H9 (cell line): Measurements from ENCODE around the gene TAF3. TPM values are rescaled to one million over a fixed set of nuclear protein-coding genes. Genes with fewer than 3 reads are reported as not detected.

ENCODE experiments used
- DNase-seq: peaks from one replicate; pipeline ENCODE4 v3.0.0-alpha.2; 2017
- H2AFZ ChIP-seq: one replicate; pipeline ENCODE4 v1.6.1; 2013; ENCODE audit warnings: mild to moderate bottlenecking, low read length, control low read depth, moderate library complexity
- H2AK5ac ChIP-seq: 2 replicates; pipeline ENCODE4 v1.6.1; 2013; ENCODE audit warnings: low read length, control low read depth, mixed read lengths; ENCODE audit not compliant: insufficient read length
- H2BK120ac ChIP-seq: one replicate; pipeline ENCODE4 v1.6.1; 2013; ENCODE audit warnings: low read depth, mild to moderate bottlenecking, low read length, control low read depth, inconsistent platforms; ENCODE audit not compliant: poor library complexity, severe bottlenecking
- H2BK12ac ChIP-seq: 2 replicates; pipeline ENCODE4 v1.6.1; 2013; ENCODE audit warnings: low read length, control low read depth, mixed read lengths, low read depth; ENCODE audit not compliant: insufficient read length
- H2BK15ac ChIP-seq: 2 replicates; pipeline ENCODE4 v1.6.1; 2013; ENCODE audit warnings: low read depth, low read length, control low read depth
- H2BK20ac ChIP-seq: one replicate; pipeline ENCODE4 v1.6.1; 2013; ENCODE audit warnings: low read depth, mild to moderate bottlenecking, low read length, control low read depth, inconsistent platforms; ENCODE audit not compliant: poor library complexity, severe bottlenecking
- H2BK5ac ChIP-seq: 2 replicates; pipeline ENCODE4 v1.6.1; 2013; ENCODE audit warnings: low read length, control low read depth, mixed read lengths; ENCODE audit not compliant: insufficient read length
- H3K14ac ChIP-seq: 2 replicates; pipeline ENCODE4 v1.6.1; 2013; ENCODE audit warnings: low read length, control low read depth; ENCODE audit not compliant: insufficient read depth
- H3K18ac ChIP-seq: 2 replicates; pipeline ENCODE4 v1.6.1; 2013; ENCODE audit warnings: low read depth, mild to moderate bottlenecking, mixed read lengths, low read length, control low read depth; ENCODE audit not compliant: insufficient read length
- H3K23ac ChIP-seq: 2 replicates; pipeline ENCODE4 v1.6.1; 2013; ENCODE audit warnings: low read length, control low read depth, mixed read lengths, low read depth; ENCODE audit not compliant: insufficient read length
- H3K23me2 ChIP-seq: 2 replicates; pipeline ENCODE4 v1.6.1; 2013; ENCODE audit warnings: low read depth, mild to moderate bottlenecking, mixed read lengths, low read length, control low read depth; ENCODE audit not compliant: insufficient read length, poor library complexity, severe bottlenecking
- H3K27ac ChIP-seq: 2 replicates; pipeline ENCODE4 v1.5.1; 2013; ENCODE audit warnings: low read length, control low read depth, mixed read lengths, low read depth; ENCODE audit not compliant: insufficient read length
- H3K27me3 ChIP-seq: 2 replicates; pipeline ENCODE4 v1.6.1; 2013; ENCODE audit warnings: low read length, control low read depth, inconsistent platforms; ENCODE audit not compliant: insufficient read depth
- H3K4ac ChIP-seq: 2 replicates; pipeline ENCODE4 v1.6.1; 2013; ENCODE audit warnings: low read depth, mild to moderate bottlenecking, control low read depth, inconsistent platforms, low read length, moderate library complexity
- H3K4me1 ChIP-seq: 2 replicates; pipeline ENCODE4 v1.6.1; 2013; ENCODE audit warnings: low read length, control low read depth, inconsistent platforms; ENCODE audit not compliant: insufficient read depth
- H3K4me2 ChIP-seq: 2 replicates; pipeline ENCODE4 v1.6.1; 2013; ENCODE audit warnings: low read length, control low read depth, mixed read lengths; ENCODE audit not compliant: insufficient read length, insufficient read depth
- H3K56ac ChIP-seq: 2 replicates; pipeline ENCODE4 v1.6.1; 2013; ENCODE audit warnings: low read depth, mild to moderate bottlenecking, mixed read lengths, low read length, control low read depth; ENCODE audit not compliant: insufficient read length
- H3K79me1 ChIP-seq: 2 replicates; pipeline ENCODE4 v1.6.1; 2013; ENCODE audit warnings: low read depth, mild to moderate bottlenecking, moderate library complexity, low read length, control low read depth, inconsistent platforms; ENCODE audit not compliant: insufficient read depth, poor library complexity, severe bottlenecking
- H3K79me2 ChIP-seq: 2 replicates; pipeline ENCODE4 v1.6.1; 2013; ENCODE audit warnings: low read length, control low read depth, inconsistent platforms; ENCODE audit not compliant: insufficient read depth
- H3K9ac ChIP-seq: 2 replicates; pipeline ENCODE4 v1.6.1; 2013; ENCODE audit warnings: low read length, control low read depth, mixed read lengths; ENCODE audit not compliant: insufficient read length; ENCODE audit errors: extremely low read depth
- H3K9me3 ChIP-seq: one replicate; pipeline ENCODE4 v1.6.1; 2013; ENCODE audit warnings: low read depth, low read length, inconsistent platforms; ENCODE audit not compliant: control insufficient read depth
- H3T11ph ChIP-seq: one replicate; pipeline ENCODE4 v1.6.1; 2013; ENCODE audit warnings: mild to moderate bottlenecking, low read length, control low read depth, inconsistent platforms
- H4K20me1 ChIP-seq: one replicate; pipeline ENCODE4 v1.6.1; 2013; ENCODE audit not compliant: control insufficient read depth, insufficient read length, insufficient read depth
- H4K5ac ChIP-seq: 2 replicates; pipeline ENCODE4 v1.6.1; 2013; ENCODE audit warnings: low read depth, mild to moderate bottlenecking, mixed read lengths, low read length, control low read depth; ENCODE audit not compliant: insufficient read length
- H4K8ac ChIP-seq: replicated peaks from 2 replicates; pipeline ENCODE4 v1.6.1; 2013; ENCODE audit warnings: low read length, control low read depth, mixed read lengths, low read depth; ENCODE audit not compliant: insufficient read length
- H4K91ac ChIP-seq: 2 replicates; pipeline ENCODE4 v1.6.1; 2013; ENCODE audit warnings: low read depth, mild to moderate bottlenecking, moderate library complexity, mixed read lengths, low read length, control low read depth; ENCODE audit not compliant: insufficient read length
- H3K27ac Mint-ChIP-seq, 3 experiments: 2 replicates in 2 of 3; 3 replicates in 1 of 3; pipeline ENCODE4 v1.8.0; 2020 to 2021; ENCODE audit warnings: mixed read lengths in 3 of 3, mild to moderate bottlenecking in 1 of 3, moderate library complexity in 1 of 3
- H3K27me3 Mint-ChIP-seq: 2 replicates; pipeline ENCODE4 v1.8.0; 2021; ENCODE audit warnings: low read depth, mild to moderate bottlenecking, moderate library complexity, mixed read lengths
- H3K36me3 Mint-ChIP-seq, 3 experiments: 2 replicates in 2 of 3; 3 replicates in 1 of 3; pipeline ENCODE4 v1.8.0; 2020 to 2021; ENCODE audit warnings: low read depth in 3 of 3, mixed read lengths in 3 of 3; ENCODE audit not compliant: insufficient read depth in 1 of 3
- H3K4me1 Mint-ChIP-seq, 2 experiments: 2 replicates each; pipeline ENCODE4 v1.8.0; 2020; ENCODE audit warnings: mixed read lengths in 2 of 2
- H3K4me3 Mint-ChIP-seq, 2 experiments: 2 replicates in 1 of 2; 3 replicates in 1 of 2; pipeline ENCODE4 v1.8.0; 2020 to 2021; ENCODE audit warnings: mild to moderate bottlenecking in 2 of 2, mixed read lengths in 2 of 2, moderate library complexity in 1 of 2
- H3K9me3 Mint-ChIP-seq, 2 experiments: 2 replicates in 1 of 2; 3 replicates in 1 of 2; pipeline ENCODE4 v1.8.0; 2020; ENCODE audit warnings: mild to moderate bottlenecking in 2 of 2, mixed read lengths in 2 of 2, moderate library complexity in 1 of 2
- CTCF ChIP-seq: fragments of 200-600 bp; sonication (generic); conservative IDR thresholded peaks from 3 replicates; pipeline ENCODE4 v1.8.0; 2021; ENCODE audit warnings: antibody characterized with exemption, mild to moderate bottlenecking
- WGBS: extraction: QIAGEN DNeasy Blood & Tissue Kit; methylation state at CpG from one replicate; pipeline ENCODE4 v1.1.7; 2013; ENCODE audit warnings: missing lambda C conversion rate, low lambda C conversion rate, mixed read lengths; ENCODE audit not compliant: insufficient read length; ENCODE audit errors: extremely low coverage; 5-methylcytosine and 5-hydroxymethylcytosine counted together
- total RNA-seq: library from RNA; stranded (reverse); gene quantifications from 2 replicates; pipeline ENCODE4 v1.2.1, GENCODE V29; 2021

TAF3 gene
- total RNA-seq, 1 experiment from 2014 or later, result 10.2 TPM

GRCh38 chr10:7980196-7980595 lies 161.9 kb downstream of the TAF3 start:
- WGBS, result no CpG with 5 or more reads among the region's 1 CpG
- H3K79me1 ChIP-seq, result no peaks in the 10 kb centered on the region
- no peak for DNase-seq
- H3K23ac ChIP-seq, result no peak overlapping the region
- H2BK120ac ChIP-seq, result no peak overlapping the region
- no peak overlapping the region for H3K18ac ChIP-seq
- H2BK20ac ChIP-seq, result no peak overlapping the region
- H3K56ac ChIP-seq, result no peak overlapping the region
- no peak overlapping the region for H2AK5ac ChIP-seq
- H3K27ac ChIP-seq, result no peak overlapping the region
- no peak overlapping the region for H3T11ph ChIP-seq
- no peak overlapping the region for H2BK5ac ChIP-seq
- no peak overlapping the region for H4K8ac ChIP-seq
- H4K91ac ChIP-seq, result no peak overlapping the region
- H3K27me3 ChIP-seq, result no peaks in the 10 kb centered on the region
- no peaks in the 10 kb centered on the region for H3K27me3 Mint-ChIP-seq
- no peak overlapping the region for H3K9ac ChIP-seq
- no peaks in the 10 kb centered on the region for H3K36me3 Mint-ChIP-seq
- no peak overlapping the region for H2AFZ ChIP-seq
- H3K4me1 Mint-ChIP-seq, result peaks cover 8% of the 10 kb centered on the region in 2 experiments
- no peaks in the 10 kb centered on the region for H3K9me3 Mint-ChIP-seq
- no peak overlapping the region for H3K27ac Mint-ChIP-seq
- no peak overlapping the region for H2BK12ac ChIP-seq
- no peaks in the 10 kb centered on the region for H3K79me2 ChIP-seq
- no peak for TF ChIP-seq CTCF
- no peaks in the 10 kb centered on the region for H3K4me1 ChIP-seq
- no peak overlapping the region for H3K14ac ChIP-seq
- H2BK15ac ChIP-seq, result no peak overlapping the region
- no peaks in the 10 kb centered on the region for H3K9me3 ChIP-seq
- H4K20me1 ChIP-seq, result no peaks in the 10 kb centered on the region
- no peak overlapping the region for H3K4me2 ChIP-seq
- H3K23me2 ChIP-seq, result no peaks in the 10 kb centered on the region
- H4K5ac ChIP-seq, result no peak overlapping the region
- H3K4ac ChIP-seq, result no peak overlapping the region
- H3K4me3 Mint-ChIP-seq, result no peak overlapping the region
